Neural cell (in vitro differentiated cells): ENCODE data around the gene RNF26. TPM values are rescaled to one million over a fixed set of nuclear protein-coding genes. Genes with fewer than 3 reads are reported as not detected.

Experiments
- H2AFZ ChIP-seq: fragments of 200-600, 300-800 bp; sonication (generic), shearing (Covaris generic); 2 replicates; pipeline ENCODE4 v1.6.0; 2014; ENCODE audit warnings: low read depth, mild to moderate bottlenecking, antibody characterized with exemption, low read length, moderate library complexity
- H3F3A ChIP-seq: fragments of 200-600 bp; shearing (Covaris generic); 2 replicates; pipeline ENCODE4 v1.6.1; 2016; ENCODE audit warnings: mild to moderate bottlenecking, moderate library complexity, mixed read lengths, antibody characterized with exemption, low read length; ENCODE audit not compliant: insufficient read depth, poor library complexity, severe bottlenecking
- H3K27ac ChIP-seq: fragments of 200-600, 300-800 bp; sonication (generic), shearing (Covaris generic); 2 replicates; pipeline ENCODE4 v1.5.1; 2014; ENCODE audit warnings: mild to moderate bottlenecking, low read length, moderate library complexity
- H3K27me3 ChIP-seq: fragments of 300-800, 200-600 bp; sonication (generic), shearing (Covaris generic); 2 replicates; pipeline ENCODE4 v1.6.0; 2014; ENCODE audit warnings: mild to moderate bottlenecking, low read depth, low read length, moderate library complexity; ENCODE audit not compliant: insufficient read depth
- H3K36me3 ChIP-seq: fragments of 300-800, 200-600 bp; sonication (generic), shearing (Covaris generic); 2 replicates; pipeline ENCODE4 v1.5.1; 2014; ENCODE audit warnings: mild to moderate bottlenecking, antibody characterized with exemption, low read length, moderate library complexity; ENCODE audit not compliant: insufficient read depth
- H3K4me2 ChIP-seq: fragments of 300-800, 200-600 bp; sonication (generic), shearing (Covaris generic); 2 replicates; pipeline ENCODE4 v1.6.0; 2014; ENCODE audit warnings: mild to moderate bottlenecking, low read length
- H3K4me3 ChIP-seq: fragments of 300-800, 200-600 bp; sonication (generic), shearing (Covaris generic); 2 replicates; pipeline ENCODE4 v1.5.1; 2014; ENCODE audit warnings: mild to moderate bottlenecking, low read length, moderate library complexity
- H3K79me2 ChIP-seq: fragments of 200-600 bp; shearing (Covaris generic); replicated peaks from 2 replicates; pipeline ENCODE4 v1.6.0; 2014; ENCODE audit warnings: mild to moderate bottlenecking, low read length, moderate library complexity; ENCODE audit not compliant: insufficient read depth
- H3K9ac ChIP-seq: fragments of 300-800, 200-600 bp; sonication (generic), shearing (Covaris generic); 2 replicates; pipeline ENCODE4 v1.6.1; 2016; ENCODE audit warnings: mild to moderate bottlenecking, low read length, mixed read lengths
- H3K9me2 ChIP-seq: fragments of 200-600 bp; shearing (Covaris generic); 2 replicates; pipeline ENCODE4 v1.6.1; 2016; ENCODE audit warnings: mild to moderate bottlenecking, low read length, mixed read lengths; ENCODE audit not compliant: insufficient read depth
- H3K9me3 ChIP-seq: fragments of 200-600, 300-800 bp; sonication (generic), shearing (Covaris generic); 2 replicates; pipeline ENCODE4 v1.6.1; 2016; ENCODE audit warnings: mild to moderate bottlenecking, mixed run types, low read length, moderate library complexity, mixed read lengths
- H4K20me1 ChIP-seq: fragments of 200-600 bp; shearing (Covaris generic); 2 replicates; pipeline ENCODE4 v1.6.1; 2016; ENCODE audit warnings: mild to moderate bottlenecking, mixed run types; ENCODE audit not compliant: insufficient read depth
- EP300 ChIP-seq: fragments of 450-650 bp; conservative IDR thresholded peaks from 2 replicates; pipeline ENCODE4 v1.6.1; 2014; ENCODE audit warnings: antibody characterized with exemption, mild to moderate bottlenecking, moderate library complexity; ENCODE audit not compliant: poor library complexity, severe bottlenecking
- EZH2 ChIP-seq: fragments of 200-600, 300-800 bp; shearing (Covaris generic), sonication (generic); IDR thresholded peaks from 2 replicates; pipeline ENCODE4 v1.6.1; 2014; ENCODE audit warnings: antibody characterized with exemption, low read length, borderline replicate concordance, mild to moderate bottlenecking; ENCODE audit not compliant: insufficient read depth, poor library complexity, severe bottlenecking
- MXI1 ChIP-seq: fragments of 450-650 bp; conservative IDR thresholded peaks from 2 replicates; pipeline ENCODE4 v1.6.1; 2014; ENCODE audit warnings: antibody characterized with exemption, mild to moderate bottlenecking; ENCODE audit not compliant: poor library complexity, severe bottlenecking
- POLR2AphosphoS5 ChIP-seq: IDR thresholded peaks from 2 replicates; pipeline ENCODE4 v1.6.1; 2012
- RAD21 ChIP-seq: fragments of 450-650 bp; conservative IDR thresholded peaks from 2 replicates; pipeline ENCODE4 v1.6.1; 2014; ENCODE audit warnings: antibody characterized with exemption, mild to moderate bottlenecking, moderate library complexity
- REST ChIP-seq: IDR thresholded peaks from 2 replicates; pipeline ENCODE4 v1.6.1; 2012; ENCODE audit warnings: borderline replicate concordance
- SMC3 ChIP-seq: fragments of 450-650 bp; conservative IDR thresholded peaks from 2 replicates; pipeline ENCODE4 v1.6.1; 2014; ENCODE audit warnings: antibody characterized with exemption, mild to moderate bottlenecking, moderate library complexity; ENCODE audit not compliant: poor library complexity
- TAF1 ChIP-seq: IDR thresholded peaks from 2 replicates; pipeline ENCODE4 v1.6.1; 2012; ENCODE audit warnings: low read depth
- polyA plus RNA-seq: library from polyadenylated mRNA; depleted of rRNA; stranded (reverse); fragments of >200 nt; gene quantifications from 2 replicates; pipeline ENCODE4 v1.2.3, GENCODE V29; 2014
- TF ChIP-seq, protein P1 (sequence below): fragments of 450-650 bp; IDR thresholded peaks from 2 replicates; pipeline ENCODE4 v1.5.1; 2014; ENCODE audit warnings: antibody characterized with exemption, mild to moderate bottlenecking, moderate library complexity; ENCODE audit not compliant: poor library complexity, severe bottlenecking

Gene RNF26
- polyA plus RNA-seq, 1 donor from 2014 or later: 2.6 TPM

DNA sequence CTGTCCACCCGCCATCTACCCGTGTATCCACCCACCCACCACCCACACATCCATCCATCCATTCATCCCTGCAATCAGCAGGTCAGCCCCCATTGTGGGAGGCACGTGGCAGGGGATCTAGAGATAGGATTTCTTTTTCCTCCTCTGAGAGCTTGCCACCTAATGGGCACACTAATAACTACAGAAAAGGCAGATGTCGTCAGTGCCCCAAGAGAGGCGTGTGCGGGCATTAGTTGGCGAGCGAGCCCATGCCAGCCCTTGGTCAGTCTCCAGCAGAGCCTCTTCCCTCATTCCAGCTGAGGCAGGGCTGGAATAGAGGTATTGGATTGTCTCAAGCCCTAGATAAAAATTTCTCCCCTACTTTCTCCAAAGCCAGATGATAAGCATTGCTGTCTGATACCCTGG is 37.5 kb downstream of the RNF26 start:
- Histone ChIP-seq H3K79me2 (no peaks in the 10 kb centered on the region), H3K4me3 (no peak overlapping the region), H3F3A (no peaks in the 10 kb centered on the region), H3K36me3 (no peaks in the 10 kb centered on the region), H3K9me2 (no peaks in the 10 kb centered on the region), H3K9ac (no peak overlapping the region), H4K20me1 (no peaks in the 10 kb centered on the region), H3K9me3 (no peaks in the 10 kb centered on the region), H3K4me2 (no peak overlapping the region), H2AFZ (no peak overlapping the region), H3K27me3 (no peaks in the 10 kb centered on the region), H3K27ac (no peak overlapping the region)
- TF ChIP-seq RAD21: peak; percentile 30
- no peak for TF ChIP-seq POLR2AphosphoS5
- TF ChIP-seq, protein P1, sequence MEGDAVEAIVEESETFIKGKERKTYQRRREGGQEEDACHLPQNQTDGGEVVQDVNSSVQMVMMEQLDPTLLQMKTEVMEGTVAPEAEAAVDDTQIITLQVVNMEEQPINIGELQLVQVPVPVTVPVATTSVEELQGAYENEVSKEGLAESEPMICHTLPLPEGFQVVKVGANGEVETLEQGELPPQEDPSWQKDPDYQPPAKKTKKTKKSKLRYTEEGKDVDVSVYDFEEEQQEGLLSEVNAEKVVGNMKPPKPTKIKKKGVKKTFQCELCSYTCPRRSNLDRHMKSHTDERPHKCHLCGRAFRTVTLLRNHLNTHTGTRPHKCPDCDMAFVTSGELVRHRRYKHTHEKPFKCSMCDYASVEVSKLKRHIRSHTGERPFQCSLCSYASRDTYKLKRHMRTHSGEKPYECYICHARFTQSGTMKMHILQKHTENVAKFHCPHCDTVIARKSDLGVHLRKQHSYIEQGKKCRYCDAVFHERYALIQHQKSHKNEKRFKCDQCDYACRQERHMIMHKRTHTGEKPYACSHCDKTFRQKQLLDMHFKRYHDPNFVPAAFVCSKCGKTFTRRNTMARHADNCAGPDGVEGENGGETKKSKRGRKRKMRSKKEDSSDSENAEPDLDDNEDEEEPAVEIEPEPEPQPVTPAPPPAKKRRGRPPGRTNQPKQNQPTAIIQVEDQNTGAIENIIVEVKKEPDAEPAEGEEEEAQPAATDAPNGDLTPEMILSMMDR: peak; percentile 42
- TF ChIP-seq MXI1: no peak
- TF ChIP-seq EP300: no peak

DNA sequence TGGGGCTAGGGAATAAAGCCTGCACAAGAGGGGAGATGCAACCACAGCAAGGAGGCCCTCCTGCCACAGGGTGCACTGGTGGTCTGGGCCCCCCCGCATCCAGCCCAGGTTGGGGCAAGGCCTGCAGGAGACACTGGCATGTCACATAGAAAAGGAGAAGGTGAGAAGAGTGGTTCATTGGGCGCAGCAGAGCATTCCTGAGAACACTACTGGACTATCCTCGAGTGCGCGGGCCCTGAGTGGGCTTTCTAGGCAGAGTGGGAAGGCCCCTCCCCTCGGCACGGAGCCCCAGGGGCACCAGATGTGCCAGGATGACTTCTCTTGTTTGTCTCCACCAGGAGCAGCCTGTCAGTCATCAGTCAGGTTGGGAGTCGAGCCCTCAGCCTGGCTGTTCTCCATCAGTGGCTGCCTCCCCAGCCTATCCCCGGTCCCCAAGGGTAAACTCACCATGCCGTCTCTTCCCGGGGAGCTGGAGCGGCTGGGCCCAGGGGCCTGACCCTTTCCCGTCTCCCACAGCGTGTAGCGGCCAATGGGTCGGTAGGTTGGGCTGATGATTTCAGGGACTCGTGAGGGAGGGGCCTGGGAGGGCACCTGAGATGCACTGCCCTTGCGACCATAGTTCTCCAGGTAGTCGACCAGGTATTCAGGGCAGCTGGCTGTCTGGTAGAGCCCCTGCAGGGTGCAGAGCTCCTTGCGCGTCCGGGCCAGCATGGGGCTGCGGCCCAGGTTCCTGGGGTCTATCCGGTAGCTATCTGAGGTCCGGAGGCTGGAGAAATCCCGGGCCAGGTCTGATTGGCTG is 38.1 kb downstream of the RNF26 start:
- H3K9me2 ChIP-seq: no peaks in the 10 kb centered on the region
- no peak overlapping the region for H3K27ac ChIP-seq
- no peaks in the 10 kb centered on the region for H3K79me2 ChIP-seq
- TF ChIP-seq, protein P1: no peak
- TF ChIP-seq TAF1 (no peak), MXI1 (no peak), REST (no peak), RAD21 (no peak), SMC3 (no peak), EP300 (no peak), EZH2 (no peak), POLR2AphosphoS5 (no peak)
- no peak overlapping the region for H2AFZ ChIP-seq
- H3K27me3 ChIP-seq: no peaks in the 10 kb centered on the region
- H3F3A ChIP-seq: no peaks in the 10 kb centered on the region
- H3K4me3 ChIP-seq: no peak overlapping the region
- no peaks in the 10 kb centered on the region for H3K36me3 ChIP-seq
- H3K9me3 ChIP-seq: no peaks in the 10 kb centered on the region
- no peak overlapping the region for H3K9ac ChIP-seq
- no peak overlapping the region for H3K4me2 ChIP-seq
- no peaks in the 10 kb centered on the region for H4K20me1 ChIP-seq
